GM19238 (cell line): ENCODE results near the gene ODAM.
"Not testable (repeated sequence)": the region's sequence is repeated elsewhere in the genome, so short reads cannot be mapped to it uniquely, and the experiment has no call there.

Experiments
- DNase-seq: peaks from one replicate; pipeline ENCODE4 v3.0.0; 2011; ENCODE audit warnings: low spot score; ENCODE audit not compliant: insufficient read length

ODAM gene

DNA sequence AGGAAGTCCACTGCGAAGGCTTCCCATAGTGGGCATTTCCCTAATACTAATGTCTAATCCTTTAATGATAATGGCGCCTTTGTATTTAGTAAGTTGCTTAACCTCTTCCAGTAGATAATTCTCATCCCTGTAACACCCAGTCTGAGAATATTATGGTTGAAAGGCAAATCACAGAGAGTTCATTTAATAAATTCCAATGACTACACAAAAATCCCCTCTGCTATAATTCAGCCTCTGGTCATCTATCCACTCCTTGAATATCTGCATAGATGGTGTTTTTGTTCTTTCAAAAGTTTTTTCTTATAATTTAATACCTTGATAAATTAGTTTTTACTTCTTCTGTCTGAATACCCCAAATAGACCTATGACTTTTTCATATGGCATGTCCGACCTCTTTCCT lies 25.9 kb downstream of the ODAM start:
- DNase-seq, result not testable (repeated sequence)

DNA sequence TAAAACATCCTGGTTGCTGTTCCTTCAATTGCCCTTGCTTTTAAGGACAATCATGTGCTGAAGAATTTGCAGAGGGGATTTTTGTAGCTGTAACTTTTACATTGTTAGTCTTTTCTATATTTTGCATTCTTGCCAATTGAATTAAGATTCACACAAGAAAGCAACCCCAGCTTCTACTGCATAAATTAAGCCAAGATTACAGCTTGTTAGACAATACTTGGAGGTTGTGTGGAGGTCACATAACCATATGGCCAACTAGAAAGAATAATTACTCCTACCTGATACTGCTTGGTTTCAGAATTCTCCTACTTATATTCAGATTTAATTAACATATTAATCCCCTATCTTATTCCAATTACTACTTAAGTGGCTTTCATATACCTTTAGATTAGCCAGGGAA lies 26.3 kb downstream of the ODAM start:
- not testable (repeated sequence) for DNase-seq

- no peak for DNase-seq
Measured at GRCh38 chr4:70225824-70226223, 30.3 kb downstream of the ODAM start, which contains the start of gene FDCSP. Gene FDCSP, plus strand, starts transcription at chr4:70226124. Its CDS starts 5,071 bp downstream, at chr4:70231195.

GRCh38 chr4:70236125-70236524 lies 40.6 kb downstream of the ODAM start:
- DNase-seq, result no peak

DNA sequence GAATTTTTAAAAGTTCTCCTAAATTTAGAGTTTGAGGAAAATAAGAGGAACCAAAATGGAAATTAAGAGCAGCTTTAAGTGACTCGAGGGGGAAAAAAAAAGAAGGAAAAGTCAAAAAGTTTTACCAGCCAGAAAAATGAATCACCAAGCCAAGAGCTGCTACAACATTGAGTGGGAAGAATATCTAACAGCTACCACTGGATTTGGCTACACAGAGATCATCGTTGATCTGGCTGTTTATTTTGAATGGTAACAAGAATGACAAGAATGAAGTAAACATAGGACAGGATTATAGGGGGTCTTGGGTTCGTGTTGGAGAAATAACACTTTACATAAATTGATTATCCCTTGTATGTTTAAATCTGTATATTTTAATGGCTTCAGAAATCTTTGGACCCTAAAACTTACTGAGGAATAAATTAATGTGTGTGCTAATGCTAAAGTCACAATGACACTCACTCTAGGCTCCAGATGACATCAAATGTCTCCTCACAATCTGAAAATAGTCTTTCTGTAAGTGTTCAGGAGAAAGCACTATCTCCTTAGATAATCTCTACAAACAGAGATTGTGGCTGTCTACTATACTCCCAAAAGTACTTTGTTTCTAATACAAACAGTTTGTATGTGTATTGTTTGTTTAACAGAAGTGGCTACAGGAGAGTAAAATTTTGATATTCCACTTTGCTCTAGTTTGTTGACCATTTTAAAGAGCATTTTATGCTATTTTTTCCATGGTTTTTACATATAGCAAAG lies 43.8 kb downstream of the ODAM start:
- DNase-seq, result no peak

DNA sequence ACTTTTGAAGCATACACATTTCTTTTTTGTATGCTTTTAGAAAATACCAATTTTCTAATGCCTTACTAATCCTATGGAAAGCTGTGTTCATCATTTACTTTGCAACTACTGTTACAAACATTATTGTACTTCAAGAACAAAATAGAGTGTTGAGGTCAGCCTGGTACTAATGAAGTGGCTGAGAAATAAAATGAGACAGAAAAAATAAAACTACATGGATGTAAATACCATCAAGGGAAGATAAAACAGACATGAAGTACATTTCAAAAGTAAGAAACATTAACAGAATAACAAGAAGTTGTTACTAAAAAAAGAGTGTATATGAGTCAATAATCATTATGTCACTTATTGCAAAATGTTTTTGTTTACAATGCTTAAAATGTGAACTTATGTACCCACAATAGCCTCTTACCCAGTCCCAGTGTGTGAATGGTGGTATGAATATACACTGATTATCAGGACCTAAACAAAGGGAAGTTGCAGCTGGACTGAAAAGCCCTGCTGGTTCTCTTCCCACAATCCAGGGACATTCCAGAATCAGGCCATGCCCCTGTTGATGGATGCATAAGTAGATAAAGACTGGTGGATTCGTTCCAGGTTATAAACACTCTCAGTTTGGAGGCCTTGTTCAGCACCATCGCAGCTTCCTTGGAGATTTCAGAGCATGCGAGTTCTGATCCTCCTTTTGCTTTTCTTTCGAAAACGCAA lies 44.5 kb downstream of the ODAM start:
- DNase-seq, result no peak

DNA sequence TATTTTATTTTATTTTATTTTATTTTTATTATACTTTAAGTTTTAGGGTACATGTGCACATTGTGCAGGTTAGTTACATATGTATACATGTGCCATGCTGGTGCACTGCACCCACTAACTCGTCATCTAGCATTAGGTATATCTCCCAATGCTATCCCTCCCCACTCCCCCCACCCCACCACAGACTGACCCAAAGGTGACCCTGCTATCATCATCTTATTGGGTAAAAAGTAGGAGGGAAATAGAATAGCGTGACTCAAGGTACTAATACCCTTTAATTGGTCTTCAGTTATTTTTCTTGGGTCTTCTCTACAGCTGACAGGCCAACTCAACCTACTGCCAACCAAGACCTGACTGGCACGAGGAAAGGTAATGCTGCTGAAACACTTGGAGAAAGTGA lies 46.8 kb downstream of the ODAM start, which contains the start of gene CSN3:
Gene CSN3 (plus strand): TSS at position 301 of the 400 bp plus-strand sequence. CDS start 2,223 bp downstream, outside the sequence.
- not testable (repeated sequence) for DNase-seq

DNA sequence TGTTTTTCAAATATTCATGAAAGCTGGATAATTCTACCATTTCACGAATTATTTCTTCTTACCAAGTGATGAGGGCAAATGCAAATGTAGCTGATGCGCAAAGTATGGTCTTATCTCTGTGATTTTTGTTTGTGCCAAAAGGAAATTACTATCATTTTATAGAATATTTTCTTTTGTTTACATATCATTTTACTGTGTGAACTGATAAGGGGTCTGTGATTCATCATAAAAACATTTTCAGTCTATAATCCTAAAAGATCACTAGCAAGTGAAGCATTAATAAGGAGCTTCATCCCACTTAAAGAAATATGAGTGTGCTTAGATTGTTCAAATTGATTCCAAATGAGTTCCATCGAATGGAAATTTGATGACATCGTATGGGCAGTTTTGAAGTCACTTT lies 47.6 kb downstream of the ODAM start:
- DNase-seq, result no peak

DNA sequence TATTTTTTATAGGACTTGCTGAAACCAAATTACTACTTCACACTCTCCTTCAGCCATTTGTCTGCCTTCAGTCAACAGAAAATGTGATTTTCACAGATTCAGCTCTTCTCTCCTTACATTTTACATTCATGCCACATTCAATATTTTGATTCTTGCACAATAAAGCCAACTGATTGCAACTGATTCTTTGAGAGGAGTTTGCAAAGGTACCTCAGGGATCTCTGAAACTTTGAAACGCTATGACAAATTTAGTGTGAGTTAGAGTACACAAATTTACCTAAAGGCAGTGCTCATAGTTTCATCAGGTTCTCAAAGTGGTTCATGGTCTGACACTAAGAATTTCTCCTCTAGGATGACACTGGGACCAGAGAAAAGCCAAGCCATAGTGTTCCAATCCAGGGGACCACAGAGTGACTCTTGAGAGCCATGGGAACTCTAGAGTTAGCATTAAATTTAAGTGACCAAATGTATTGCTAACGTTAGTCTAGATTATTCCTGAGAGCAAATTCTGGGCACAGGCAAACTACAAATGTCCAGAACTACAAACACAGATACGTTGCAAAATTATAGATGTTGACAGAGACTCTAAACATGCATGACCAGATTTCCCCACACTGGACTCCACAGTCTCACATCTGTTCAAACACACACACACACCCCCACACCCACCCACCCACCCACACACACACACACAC lies 55.9 kb downstream of the ODAM start:
- DNase-seq, result no peak

GRCh38 chr4:70251945-70252277 lies 56.4 kb downstream of the ODAM start:
- no peak for DNase-seq
